H1 (cell line): ENCODE data around the gene FBXL15. TPM values are rescaled to one million over a fixed set of nuclear protein-coding genes. Genes with fewer than 3 reads are reported as not detected.

Experiments used
- CTCF ChIA-PET: fragments of 300-600 bp; sonication (Branson Sonifier 250); formaldehyde crosslinking; loops from one replicate; lab custom pipeline; 2021; ENCODE audit not compliant: partially characterized antibody; lab: Charles Lee
- POLR2A ChIA-PET: fragments of 300-600 bp; sonication (Branson Sonifier 250); formaldehyde crosslinking; loops from one replicate; lab custom pipeline; 2021; ENCODE audit warnings: inconsistent platforms; ENCODE audit not compliant: partially characterized antibody; lab: Charles Lee
- DNase-seq, 2 experiments: peaks; one replicate each; pipeline versions ENCODE4 v3.0.0 to v3.0.0-alpha.2; 2010 to 2022; ENCODE audit warnings: low spot score in 2 of 2, low read depth in 1 of 2, mixed read lengths in 1 of 2
- FAIRE-seq: peaks from 2 replicates; lab custom pipeline; 2011; peaks lifted over from hg19 to GRCh38; lab: Jason Lieb, UNC
- H2AFZ ChIP-seq: 2 replicates; pipeline ENCODE4 v1.8.1; 2012; ENCODE audit warnings: low read length, inconsistent platforms
- H2AK5ac ChIP-seq: 2 replicates; pipeline ENCODE4 v1.6.1; 2013; ENCODE audit warnings: low read depth, low read length
- H2BK120ac ChIP-seq: replicated peaks from 2 replicates; pipeline ENCODE3; 2013; ENCODE audit warnings: low read depth, low read length, inconsistent platforms
- H2BK12ac ChIP-seq: 2 replicates; pipeline ENCODE4 v1.6.1; 2013; ENCODE audit warnings: low read depth, low read length
- H2BK15ac ChIP-seq: 2 replicates; pipeline ENCODE4 v1.6.1; 2013; ENCODE audit warnings: low read length
- H2BK20ac ChIP-seq: 2 replicates; pipeline ENCODE4 v1.6.1; 2013; ENCODE audit warnings: low read length
- H2BK5ac ChIP-seq: 2 replicates; pipeline ENCODE4 v1.6.1; 2013; ENCODE audit warnings: low read depth, low read length
- H3K14ac ChIP-seq: 2 replicates; pipeline ENCODE4 v1.6.1; 2013; ENCODE audit warnings: inconsistent platforms; ENCODE audit not compliant: insufficient read length
- H3K18ac ChIP-seq: 2 replicates; pipeline ENCODE4 v1.6.1; 2013; ENCODE audit warnings: low read length; ENCODE audit errors: extremely low read depth
- H3K23ac ChIP-seq: 2 replicates; pipeline ENCODE4 v1.6.1; 2013; ENCODE audit warnings: inconsistent platforms; ENCODE audit not compliant: insufficient read length
- H3K23me2 ChIP-seq: 2 replicates; pipeline ENCODE4 v1.6.1; 2013; ENCODE audit warnings: low read depth, low read length
- H3K27ac ChIP-seq: 2 replicates; pipeline ENCODE4 v1.6.1; 2011; ENCODE audit warnings: low read depth, low read length, inconsistent platforms
- H3K27me3 ChIP-seq, 4 experiments: replicated peaks in 1 of 4; 1 replicate in 1 of 4; 2 replicates in 3 of 4; pipeline versions ENCODE4 v1.6.1 to v1.8.1; 2011 to 2013; ENCODE audit warnings: low read length in 3 of 4, mild to moderate bottlenecking in 3 of 4, inconsistent platforms in 2 of 4, mixed read lengths in 2 of 4, moderate library complexity in 1 of 4; ENCODE audit not compliant: control insufficient read depth in 3 of 4, insufficient read depth in 3 of 4; ENCODE audit errors: extremely low read depth in 1 of 4
- H3K36me3 ChIP-seq, 4 experiments: 2 replicates each; pipeline versions ENCODE4 v1.6.1 to v1.8.1; 2011 to 2013; ENCODE audit warnings: mild to moderate bottlenecking in 4 of 4, low read length in 3 of 4, moderate library complexity in 2 of 4, control low read depth in 1 of 4, inconsistent platforms in 1 of 4; ENCODE audit not compliant: insufficient read depth in 4 of 4, control insufficient read depth in 2 of 4
- H3K4ac ChIP-seq: replicated peaks from 2 replicates; pipeline ENCODE3; 2013; ENCODE audit warnings: low read length, low read depth, mixed read lengths, inconsistent platforms; ENCODE audit not compliant: insufficient read length
- H3K4me1 ChIP-seq, 4 experiments: replicated peaks in 1 of 4; 1 replicate in 1 of 4; 2 replicates in 3 of 4; pipeline versions ENCODE4 v1.6.1 to v1.8.1; 2011 to 2013; ENCODE audit warnings: low read length in 3 of 4, inconsistent platforms in 2 of 4, mixed read lengths in 1 of 4; ENCODE audit not compliant: insufficient read depth in 4 of 4, control insufficient read depth in 3 of 4
- H3K4me2 ChIP-seq, 2 experiments: 2 replicates each; pipeline versions ENCODE4 v1.6.1 to v1.8.1; 2011 to 2013; ENCODE audit warnings: low read depth in 2 of 2, low read length in 2 of 2, control low read depth in 1 of 2, inconsistent platforms in 1 of 2, mild to moderate bottlenecking in 1 of 2; ENCODE audit not compliant: insufficient read depth in 1 of 2
- H3K4me3 ChIP-seq, 4 experiments: fragments of 200-600, 300-600 bp in 1 of 4; sonication (generic), shearing (Covaris generic), sonication (Bioruptor Twin) in 1 of 4; 2 replicates each; pipeline versions ENCODE4 v1.5.1 to v1.8.1; 2011 to 2016; ENCODE audit warnings: low read length in 4 of 4, low read depth in 3 of 4, control low read depth in 2 of 4, inconsistent platforms in 2 of 4, mild to moderate bottlenecking in 2 of 4, mixed read lengths in 1 of 4, moderate library complexity in 1 of 4; ENCODE audit not compliant: insufficient read depth in 2 of 4; ENCODE audit errors: extremely low read depth in 1 of 4
- H3K56ac ChIP-seq: replicated peaks from 2 replicates; pipeline ENCODE3; 2013; ENCODE audit warnings: low read depth, mild to moderate bottlenecking, mixed read lengths, low read length, inconsistent platforms; ENCODE audit not compliant: insufficient read length
- H3K79me1 ChIP-seq: 2 replicates; pipeline ENCODE4 v1.6.1; 2013; ENCODE audit warnings: low read depth, low read length, control low read depth
- H3K79me2 ChIP-seq, 2 experiments: 2 replicates each; pipeline versions ENCODE4 v1.6.1 to v1.8.1; 2012 to 2013; ENCODE audit warnings: low read length in 2 of 2, mild to moderate bottlenecking in 2 of 2, inconsistent platforms in 1 of 2; ENCODE audit not compliant: insufficient read depth in 2 of 2, control insufficient read depth in 1 of 2
- H3K9ac ChIP-seq, 4 experiments: replicated peaks in 1 of 4; 1 replicate in 1 of 4; 2 replicates in 3 of 4; pipeline versions ENCODE4 v1.6.1 to v1.8.1; 2011 to 2013; ENCODE audit warnings: low read depth in 3 of 4, low read length in 3 of 4, control low read depth in 2 of 4, mild to moderate bottlenecking in 2 of 4, moderate library complexity in 2 of 4, inconsistent platforms in 1 of 4; ENCODE audit errors: extremely low read depth in 1 of 4
- H3K9me3 ChIP-seq, 2 experiments: 2 replicates each; pipeline versions ENCODE4 v1.6.1 to v1.8.1; 2012 to 2013; ENCODE audit warnings: mild to moderate bottlenecking in 2 of 2, moderate library complexity in 2 of 2, control low read depth in 1 of 2, inconsistent platforms in 1 of 2, low read depth in 1 of 2, low read length in 1 of 2, mixed read lengths in 1 of 2; ENCODE audit not compliant: insufficient read depth in 2 of 2
- H4K20me1 ChIP-seq, 2 experiments: replicated peaks in 1 of 2; 2 replicates each; pipeline versions ENCODE3 to v1.8.1; 2011 to 2013; ENCODE audit warnings: inconsistent platforms in 2 of 2, low read length in 2 of 2, mild to moderate bottlenecking in 1 of 2; ENCODE audit not compliant: insufficient read depth in 2 of 2, control insufficient read depth in 1 of 2
- H4K5ac ChIP-seq: 2 replicates; pipeline ENCODE4 v1.6.1; 2013; ENCODE audit warnings: low read length, low read depth, mixed read lengths, inconsistent platforms; ENCODE audit not compliant: insufficient read length
- H4K8ac ChIP-seq: 2 replicates; pipeline ENCODE4 v1.8.0; 2013; ENCODE audit warnings: mild to moderate bottlenecking, moderate library complexity, low read length, inconsistent platforms; ENCODE audit not compliant: insufficient read depth; ENCODE audit errors: extremely low read depth
- H4K91ac ChIP-seq: replicated peaks from 2 replicates; pipeline ENCODE3; 2013; ENCODE audit warnings: low read length, mixed read lengths, inconsistent platforms; ENCODE audit not compliant: insufficient read length
- BACH1 ChIP-seq: IDR thresholded peaks from 2 replicates; pipeline ENCODE4 v1.6.1; 2012; ENCODE audit warnings: low read length, improper control_type of control experiment
- CEBPB ChIP-seq: IDR thresholded peaks from 2 replicates; pipeline ENCODE4 v1.6.1; 2012; ENCODE audit warnings: low read depth, low read length
- EZH2 ChIP-seq: fragments of 200-600 bp; sonication (generic); IDR thresholded peaks from 2 replicates; pipeline ENCODE4 v1.7.1; 2012; ENCODE audit warnings: low read depth, mild to moderate bottlenecking, moderate library complexity, low read length, inconsistent platforms; ENCODE audit not compliant: severe bottlenecking
- FOSL1 ChIP-seq: IDR thresholded peaks from 2 replicates; pipeline ENCODE4 v1.6.1; 2011; ENCODE audit warnings: mild to moderate bottlenecking, low read depth, low read length, moderate library complexity; ENCODE audit not compliant: insufficient read depth
- GTF2F1 ChIP-seq: IDR thresholded peaks from 2 replicates; pipeline ENCODE4 v1.6.1; 2012; ENCODE audit warnings: low read depth, low read length, improper control_type of control experiment, borderline replicate concordance
- JUN ChIP-seq: IDR thresholded peaks from 2 replicates; pipeline ENCODE4 v1.6.1; 2011; ENCODE audit warnings: low read depth, mild to moderate bottlenecking, improper control_type of control experiment, low read length
- KDM1A ChIP-seq: fragments of 200-600, 300-600 bp; sonication (generic); IDR thresholded peaks from 2 replicates; pipeline ENCODE4 v1.7.1; 2016; ENCODE audit warnings: mild to moderate bottlenecking, low read length, borderline replicate concordance
- SAP30 ChIP-seq: fragments of 300-600 bp; sonication (generic); IDR thresholded peaks from 2 replicates; pipeline ENCODE4 v1.7.1; 2012; ENCODE audit warnings: low read length, moderate library complexity, mild to moderate bottlenecking, inconsistent platforms; ENCODE audit not compliant: insufficient read depth, insufficient replicate concordance
- SP2 ChIP-seq: IDR thresholded peaks from 2 replicates; pipeline ENCODE4 v1.6.1; 2012; ENCODE audit warnings: mild to moderate bottlenecking, low read length, inconsistent platforms
- SRF ChIP-seq: IDR thresholded peaks from 2 replicates; pipeline ENCODE4 v1.6.1; 2011; ENCODE audit warnings: mild to moderate bottlenecking, low read depth, low read length, moderate library complexity
- YY1 ChIP-seq: IDR thresholded peaks from 2 replicates; pipeline ENCODE4 v1.6.1; 2011; ENCODE audit warnings: low read depth, mild to moderate bottlenecking, low read length
- ZNF274 ChIP-seq: IDR thresholded peaks from 2 replicates; pipeline ENCODE4 v1.7.0; 2012; ENCODE audit warnings: low read length, borderline replicate concordance; ENCODE audit errors: extremely low read depth
- WGBS, 2 experiments: shearing (Covaris generic) in 1 of 2; methylation state at CpG; one replicate each; pipeline versions ENCODE4 v1.1.6 to v1.1.7; 2013 to 2015; ENCODE audit warnings: low lambda C conversion rate in 2 of 2, mixed read lengths in 2 of 2, inconsistent platforms in 1 of 2, low coverage in 1 of 2, missing lambda C conversion rate in 1 of 2; ENCODE audit not compliant: insufficient replicate concordance in 2 of 2, insufficient coverage in 1 of 2, insufficient read length in 1 of 2; ENCODE audit errors: extremely low coverage in 1 of 2, missing lambda C conversion rate in 1 of 2; 5-methylcytosine and 5-hydroxymethylcytosine counted together
- polyA plus RNA-seq, 7 experiments: library from polyadenylated mRNA; depleted of rRNA in 3 of 7; stranded (reverse) in 5 of 7; unstranded in 2 of 7; fragments of >200 nt in 5 of 7; fragments of 200-250 nt in 2 of 7; gene quantifications; 1 replicate in 5 of 7; 2 replicates in 1 of 7; 4 replicates in 1 of 7; pipeline versions ENCODE4 v1.2.1 to v1.2.3, GENCODE V29; 2011 to 2013; ENCODE audit warnings: missing spikeins in 2 of 7, mixed read lengths in 2 of 7
- total RNA-seq: library from RNA; stranded (reverse); fragmentation: NEBNext Ultra II Directional; extraction: Animal tissue kit (Norgen Biotek cat#: 25700); gene quantifications from 2 replicates; pipeline ENCODE4 v1.2.1, GENCODE V29; 2021

FBXL15 gene
- total and polyA plus RNA-seq, 2 of the 8 experiments (the other 6 are each of a cell fraction or from before 2014, with no cell fraction given): 11.3 to 22.6 TPM

- Histone ChIP-seq H3K4me3 (no peak overlapping the region), H4K91ac (no peak overlapping the region), H3K23me2 (no peaks in the 10 kb centered on the region), H4K8ac (no peak overlapping the region), H3K36me3 (no peaks in the 10 kb centered on the region), H2AK5ac (no peak overlapping the region), H3K18ac (no peak overlapping the region), H2BK5ac (no peak overlapping the region), H3K23ac (no peak overlapping the region), H2BK15ac (no peak overlapping the region), H3K79me1 (no peaks in the 10 kb centered on the region), H3K27me3 (peaks cover 13 to 32% (median 29%) of the 10 kb centered on the region in 4 experiments), H3K4me2 (no peak overlapping the region), H3K9ac (no peak overlapping the region), H4K5ac (no peak overlapping the region), H3K79me2 (no peaks in the 10 kb centered on the region), H2AFZ (no peak overlapping the region), H3K27ac (no peak overlapping the region), H3K4me1 (peaks cover 0 to 12% (median 8%) of the 10 kb centered on the region in 4 experiments; a peak in 6 of 7 replicates), H2BK12ac (no peak overlapping the region), H2BK20ac (no peak overlapping the region), H2BK120ac (no peak overlapping the region), H3K9me3 (no peaks in the 10 kb centered on the region), H3K14ac (no peak overlapping the region), H3K56ac (no peak overlapping the region), H3K4ac (no peak overlapping the region), H4K20me1 (no peaks in the 10 kb centered on the region)
- POLR2A ChIA-PET: interaction anchor here (0.7 to 9.0 kb wide), 2 partner anchors 13 to 17 kb away, joined by 3 to 75 read pairs; partner anchors contain the start of gene C10orf95
- CTCF ChIA-PET: interaction anchor here (0.7 to 3.1 kb wide), 4 partner anchors 14 to 612 kb away, joined by 3 to 9 read pairs (median 4); no protein-coding TSS in a partner anchor
- 69% methylated on average over 1 of the region's 1 CpG; no CpG with 5 or more reads in 1 of the 2 experiments for WGBS, 2 experiments
- no peak for FAIRE-seq
- no peak for DNase-seq
- TF ChIP-seq KDM1A (no peak), BACH1 (no peak), SRF (no peak), SAP30 (no peak), SP2 (no peak), FOSL1 (no peak), CEBPB (no peak), YY1 (no peak), ZNF274 (no peak), JUN (no peak), GTF2F1 (no peak), EZH2 (no peak)
Observed at GRCh38 chr10:102438374-102438773, 17.7 kb downstream of the FBXL15 start.
